ENCODE measurements around the gene TRAM2. TPM values are rescaled to one million over a fixed set of nuclear protein-coding genes. Genes with fewer than 3 reads are reported as not detected.

The TRAM2 gene
- total RNA-seq, 1 experiment from 2014 or later, result 21.3 TPM

- Histone ChIP-seq H3K4me1 (ENCODE audit: control insufficient read depth in 1 of 2, insufficient read depth in 2 of 2, low read length in 2 of 2) (peaks cover 2 to 6% of the 10 kb centered on the region in 2 experiments; a peak in 2 of 4 replicates), H3K79me2 (ENCODE audit: insufficient read depth, low read length) (no peaks in the 10 kb centered on the region), H3K36me3 (ENCODE audit: control insufficient read depth in 1 of 2, insufficient read depth in 2 of 2, low read length in 2 of 2) (no peaks in the 10 kb centered on the region), H2AFZ (ENCODE audit: low read depth, low read length, poor library complexity, severe bottlenecking) (no peak overlapping the region), H3K9ac (ENCODE audit: low read length) (no peak overlapping the region), H4K20me1 (ENCODE audit: insufficient read depth) (no peaks in the 10 kb centered on the region), H3K27ac (ENCODE audit: low read depth, low read length) (no peak overlapping the region), H3K4me2 (ENCODE audit: low read length) (no peak overlapping the region), H3K9me3 (ENCODE audit: control insufficient read depth in 1 of 2, insufficient read depth in 1 of 2, low read depth in 1 of 2, low read length in 2 of 2) (no peaks in the 10 kb centered on the region), H3K27me3 (ENCODE audit: insufficient read depth, low read length) (no peaks in the 10 kb centered on the region), H3K9me2 (ENCODE audit: insufficient read depth) (no peaks in the 10 kb centered on the region), H3K4me3 (replicated peaks in 1 of 2; ENCODE audit: low read depth in 1 of 2, low read length in 2 of 2) (no peak overlapping the region)
- no peak for DNase-seq (ENCODE audit: low read depth, low spot score)
- ChIA-PET CTCF (no interaction called here), RAD21 (ENCODE audit: low non-redundant PET in 1 of 2, low total read pairs in 2 of 2, uncharacterized antibody in 2 of 2, unreplicated experiment in 2 of 2) (no interaction called here), POLR2A (no interaction called here)
- intact Hi-C loops (cut with micrococcal nuclease), result no loop called here
- no peak for TF ChIP-seq YY1 (IDR thresholded peaks at IDR 0.05; ENCODE audit: extremely low read depth, insufficient replicate concordance, low read depth, low read length)
- no peak for TF ChIP-seq CEBPB (IDR thresholded peaks at IDR 0.05; ENCODE audit: low read depth)
- no peak for TF ChIP-seq EGR1 (IDR thresholded peaks at IDR 0.05; ENCODE audit: low read depth)
- TF ChIP-seq CBX3 (IDR thresholded peaks at IDR 0.05; ENCODE audit: low read depth), result no peak
- BruUV-seq (replicated peaks), result no TSS peak
- no peak for ATAC-seq
Observed at GRCh38 chr6:52588710-52589091, 11.8 kb upstream of the TRAM2 start.

GRCh38 chr6:52588087-52588709 lies 11.3 kb upstream of the TRAM2 start:
- H3K4me2 ChIP-seq (ENCODE audit: low read length), result no peak overlapping the region
- DNase-seq (ENCODE audit: low read depth, low spot score) (no peak), ATAC-seq (no peak)
- no peaks in the 10 kb centered on the region for H3K9me3 ChIP-seq (ENCODE audit: control insufficient read depth in 1 of 2, insufficient read depth in 1 of 2, low read depth in 1 of 2, low read length in 2 of 2)
- H3K79me2 ChIP-seq (ENCODE audit: insufficient read depth, low read length), result no peaks in the 10 kb centered on the region
- ChIA-PET CTCF (no interaction called here), RAD21 (ENCODE audit: low non-redundant PET in 1 of 2, low total read pairs in 2 of 2, uncharacterized antibody in 2 of 2, unreplicated experiment in 2 of 2) (no interaction called here), POLR2A (no interaction called here)
- intact Hi-C loops (cut with micrococcal nuclease), result no loop called here
- no peak for TF ChIP-seq ZFX (IDR thresholded peaks at IDR 0.05)
- TF ChIP-seq SIN3A (IDR thresholded peaks at IDR 0.05; ENCODE audit: low read depth), result no peak
- TF ChIP-seq MAX (IDR thresholded peaks at IDR 0.05), result no peak
- TF ChIP-seq SRF (IDR thresholded peaks at IDR 0.05; ENCODE audit: low read depth), result no peak
- TF ChIP-seq EZH2 (IDR thresholded peaks at IDR 0.05), result no peak
- TF ChIP-seq CEBPB (IDR thresholded peaks at IDR 0.05; ENCODE audit: low read depth), result no peak
- no peak for TF ChIP-seq EZH2phosphoT487 (IDR thresholded peaks at IDR 0.05; ENCODE audit: borderline replicate concordance)
- no peak for TF ChIP-seq ELF1 (IDR thresholded peaks at IDR 0.05; ENCODE audit: borderline replicate concordance, low read depth)
- no peak for TF ChIP-seq FOSL1 (IDR thresholded peaks at IDR 0.05; ENCODE audit: low read depth)
- TF ChIP-seq POLR2AphosphoS5 (IDR thresholded peaks at IDR 0.05; ENCODE audit: low read depth, low read length), result no peak
- TF ChIP-seq YY1 (IDR thresholded peaks at IDR 0.05; ENCODE audit: extremely low read depth, insufficient replicate concordance, low read depth, low read length), result no peak
- TF ChIP-seq CTCF (IDR thresholded peaks at IDR 0.05 in 2 of 3, conservative IDR thresholded peaks at IDR 0.05 in 1 of 3; ENCODE audit: borderline replicate concordance in 1 of 3, insufficient read depth in 1 of 3, low read depth in 2 of 3, low read length in 2 of 3), result no peak
- no peak for TF ChIP-seq RAD21 (IDR thresholded peaks at IDR 0.05; ENCODE audit: low read depth)
- BruUV-seq (replicated peaks), result no TSS peak
- no peaks in the 10 kb centered on the region for H3K9me2 ChIP-seq (ENCODE audit: insufficient read depth)
- H3K27ac ChIP-seq (ENCODE audit: low read depth, low read length), result no peak overlapping the region
- H2AFZ ChIP-seq (ENCODE audit: low read depth, low read length, poor library complexity, severe bottlenecking), result no peak overlapping the region
- H3K36me3 ChIP-seq (ENCODE audit: control insufficient read depth in 1 of 2, insufficient read depth in 2 of 2, low read length in 2 of 2), result no peaks in the 10 kb centered on the region
- no peaks in the 10 kb centered on the region for H3K27me3 ChIP-seq (ENCODE audit: insufficient read depth, low read length)
- H3K4me3 ChIP-seq (replicated peaks in 1 of 2; ENCODE audit: low read depth in 1 of 2, low read length in 2 of 2), result no peak overlapping the region
- H4K20me1 ChIP-seq (ENCODE audit: insufficient read depth), result no peaks in the 10 kb centered on the region
- no peak overlapping the region for H3K9ac ChIP-seq (ENCODE audit: low read length)
- peaks cover 2 to 6% of the 10 kb centered on the region in 2 experiments; a peak in 2 of 4 replicates for H3K4me1 ChIP-seq (ENCODE audit: control insufficient read depth in 1 of 2, insufficient read depth in 2 of 2, low read length in 2 of 2)
